HG02938 (cell line): ENCODE measurements around the gene TMEM40.
"Not testable (repeated sequence)": the region's sequence is repeated elsewhere in the genome, so short reads cannot be mapped to it uniquely, and the experiment has no call there.

Experiments
- ATAC-seq: cut with Tn5 transposase; IDR thresholded peaks from one replicate; pipeline ENCODE4 v1.9.1; 2021; ENCODE audit warnings: mild to moderate bottlenecking, moderate library complexity; ENCODE audit not compliant: unreplicated experiment

Gene TMEM40

GRCh38 chr3:12777171-12777570, 18.1 kb upstream of the TMEM40 start:
- ATAC-seq, result no peak

GRCh38 chr3:12775970-12776369, 16.9 kb upstream of the TMEM40 start:
- ATAC-seq, result not testable (repeated sequence)

- ATAC-seq, result no peak
These were observed 16.2 kb upstream of the TMEM40 start for GRCh38 chr3:12775226-12775625.

GRCh38 chr3:12774619-12775018, 15.6 kb upstream of the TMEM40 start:
- ATAC-seq, result no peak

- no peak for ATAC-seq
These were observed 14.6 kb upstream of the TMEM40 start for GRCh38 chr3:12773710-12774086.

- ATAC-seq, result no peak
These were observed 14.1 kb upstream of the TMEM40 start for GRCh38 chr3:12773030-12773709.

GRCh38 chr3:12772462-12772861, 13.4 kb upstream of the TMEM40 start:
- no peak for ATAC-seq

GRCh38 chr3:12771236-12771635, 12.2 kb upstream of the TMEM40 start:
- ATAC-seq, result no peak

GRCh38 chr3:12769761-12770160, 10.7 kb upstream of the TMEM40 start:
- ATAC-seq, result no peak

GRCh38 chr3:12768579-12769527, 9.8 kb upstream of the TMEM40 start:
- ATAC-seq, result no peak

- no peak for ATAC-seq
These were observed 7.5 kb upstream of the TMEM40 start for GRCh38 chr3:12766541-12766940.

- no peak for ATAC-seq
These were observed 5.2 kb upstream of the TMEM40 start for GRCh38 chr3:12764171-12764776.

DNA sequence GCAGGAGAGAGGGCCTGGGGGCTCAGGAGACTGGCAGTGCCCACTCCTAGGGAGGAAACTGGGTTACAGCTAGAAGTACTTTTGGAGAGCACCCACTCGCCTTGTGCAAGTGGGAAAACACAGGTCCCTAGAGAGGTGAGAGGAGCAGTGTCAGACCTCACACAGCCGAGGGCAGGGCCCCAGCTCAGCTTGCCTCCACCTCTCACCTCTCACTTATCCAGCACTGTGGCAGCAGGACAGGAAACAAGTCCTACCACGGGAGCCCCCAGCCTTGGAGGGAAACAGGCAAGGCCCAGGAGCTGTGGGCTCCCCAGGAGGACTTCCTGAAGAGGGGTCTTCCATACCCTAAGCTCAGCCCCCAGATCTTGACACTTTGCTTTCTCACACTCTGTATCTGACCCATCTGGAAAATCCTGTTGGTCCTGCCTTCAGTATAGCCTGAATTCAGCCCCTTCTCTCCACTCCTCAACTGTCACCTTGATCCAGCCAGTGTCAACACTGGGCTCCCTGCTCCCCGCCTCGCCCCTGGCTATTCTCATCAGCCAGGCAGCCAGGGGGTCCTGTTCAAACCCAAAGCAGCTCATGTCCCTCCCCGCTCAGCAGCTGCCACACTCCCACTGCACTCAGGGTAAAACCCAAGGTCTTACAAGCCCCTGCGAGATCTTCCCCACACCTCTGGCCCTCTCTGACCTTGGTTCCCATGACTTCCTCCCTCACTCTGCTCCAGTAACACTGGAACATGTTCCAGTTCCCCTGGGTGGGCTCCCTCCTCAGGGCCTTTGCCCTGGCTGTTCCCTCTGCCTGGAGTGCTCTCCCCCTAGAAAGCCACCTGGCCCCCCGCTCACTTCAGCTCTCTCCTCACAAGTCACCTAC, 870 bp upstream of the TMEM40 start:
- ATAC-seq, result no peak

GRCh38 chr3:12758025-12758781, 856 bp downstream of the TMEM40 start:
- no peak for ATAC-seq

DNA sequence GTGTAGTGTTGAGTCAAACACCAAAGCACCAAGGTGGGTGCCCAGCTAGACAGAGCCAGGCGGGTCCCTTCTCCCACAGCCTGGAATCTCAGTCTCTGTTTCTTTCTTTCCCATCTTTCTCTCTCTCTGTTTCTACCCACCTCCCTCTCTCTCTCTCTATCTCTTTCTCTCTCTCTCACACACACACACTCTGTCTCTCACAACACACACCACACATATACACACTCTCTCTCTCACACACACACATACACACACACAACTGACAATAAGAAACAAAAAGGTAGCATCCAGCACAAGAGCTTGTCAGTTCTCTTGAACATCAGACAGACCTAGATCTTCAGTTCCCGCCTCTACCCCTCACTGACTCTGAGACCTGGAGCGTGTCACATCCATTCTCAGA, 2.4 kb downstream of the TMEM40 start:
- no peak for ATAC-seq

- no peak for ATAC-seq
These were observed 2.9 kb downstream of the TMEM40 start for GRCh38 chr3:12756175-12756574.

DNA sequence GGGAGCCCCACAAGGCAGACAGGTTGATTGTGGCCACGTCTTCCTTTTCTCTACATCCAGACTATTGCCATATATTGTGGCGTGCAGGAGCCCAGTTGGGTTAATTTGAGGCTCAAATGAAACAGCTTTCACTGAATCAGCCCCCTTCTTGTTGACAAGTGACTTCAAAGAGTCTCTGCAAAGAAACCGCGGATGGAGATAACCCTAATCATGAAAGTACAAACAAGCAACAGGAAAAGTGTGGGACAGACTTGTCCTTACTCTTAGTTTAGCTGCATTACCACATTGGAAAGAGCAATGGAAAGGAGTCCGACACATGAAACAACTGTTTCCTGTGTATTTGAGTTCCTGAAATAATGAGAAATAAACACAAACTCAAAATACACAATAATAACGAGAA, 3.3 kb downstream of the TMEM40 start:
- ATAC-seq, result no peak

DNA sequence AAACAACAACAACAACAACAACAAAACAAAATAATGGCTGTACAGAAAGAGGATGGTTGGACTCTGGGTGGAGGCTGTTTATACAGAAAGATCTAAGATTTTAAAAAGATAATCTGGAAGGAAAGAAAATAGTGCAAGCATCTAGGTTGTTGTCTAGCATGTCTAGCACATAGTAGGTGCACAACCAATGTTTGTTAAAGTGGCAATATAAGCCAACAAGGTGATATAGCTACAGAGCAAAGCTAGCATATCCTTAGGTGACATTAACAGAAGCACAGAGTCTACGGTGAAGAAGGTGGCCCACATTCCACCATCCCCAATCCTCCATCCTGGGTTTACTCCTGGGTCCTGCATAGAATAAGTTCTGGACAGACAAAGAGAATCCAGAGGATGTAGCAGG, 4.7 kb downstream of the TMEM40 start:
- no peak for ATAC-seq

GRCh38 chr3:12753275-12754028, 5.6 kb downstream of the TMEM40 start:
- ATAC-seq, result no peak
